Measurements from ENCODE around the gene HECW1.
"Not testable (repeated sequence)": the region's sequence is repeated elsewhere in the genome, so short reads cannot be mapped to it uniquely, and the experiment has no call there.

Gene HECW1

DNA sequence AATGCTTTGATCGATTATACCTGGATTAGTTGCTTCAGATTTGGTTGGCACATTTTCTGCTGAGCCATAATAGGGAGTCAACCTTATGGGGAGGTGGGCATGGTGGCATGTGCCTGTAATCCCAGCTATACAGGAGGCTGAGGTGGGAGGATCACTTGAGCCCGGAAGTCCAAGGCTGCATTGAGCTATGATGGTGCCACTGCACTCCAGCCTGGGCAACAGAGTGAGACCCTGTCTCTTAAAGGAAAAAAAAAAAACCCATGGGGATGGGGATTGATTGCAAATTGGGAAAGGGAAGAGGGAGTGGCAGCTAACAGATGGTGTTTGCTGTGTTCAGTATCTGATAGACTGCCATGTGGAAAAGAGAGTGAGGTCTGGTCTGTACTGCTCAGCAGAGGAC lies 481.6 kb downstream of the HECW1 start:
- H3K27ac ChIP-seq (ENCODE audit: insufficient read depth in 1 of 2, low read depth in 1 of 2, low read length in 2 of 2, poor library complexity in 1 of 2, severe bottlenecking in 2 of 2) = no peak overlapping the region
- POLR2A ChIA-PET = no interaction called here

DNA sequence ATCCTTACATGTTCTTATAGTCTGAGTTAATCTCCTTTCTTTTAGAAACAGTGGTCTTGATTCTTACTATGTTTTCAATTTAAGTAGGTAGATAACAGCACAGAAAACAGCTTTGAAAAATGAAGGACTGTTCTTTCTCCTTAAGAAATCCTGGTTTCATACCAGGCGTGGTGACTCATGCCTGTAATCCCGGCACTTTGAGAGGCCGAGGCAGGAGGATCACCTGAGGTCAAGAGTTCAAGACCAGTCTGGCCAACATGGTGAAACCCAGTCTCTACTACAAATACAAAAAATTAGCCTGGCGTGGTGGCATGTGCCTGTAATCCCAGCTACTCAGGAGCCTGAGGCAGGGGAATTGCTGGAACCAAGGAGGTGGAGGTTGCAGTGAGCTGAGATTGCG lies 484.0 kb downstream of the HECW1 start:
- H3K27ac ChIP-seq (ENCODE audit: insufficient read depth in 1 of 2, low read depth in 1 of 2, low read length in 2 of 2, poor library complexity in 1 of 2, severe bottlenecking in 2 of 2); H3K27me3 ChIP-seq (replicated peaks in 2 of 5; ENCODE audit: control insufficient read depth in 4 of 5, insufficient read depth in 5 of 5, low read length in 4 of 5); H3K4me1 ChIP-seq (ENCODE audit: control extremely low read depth in 1 of 4, control insufficient read depth in 4 of 4, insufficient read depth in 4 of 4, low read length in 3 of 4); H3K4me3 ChIP-seq (ENCODE audit: control insufficient read depth in 1 of 7, extremely low read depth in 1 of 7, insufficient read depth in 4 of 7, low read depth in 2 of 7, low read length in 6 of 7); DNase-seq; H3K9me3 ChIP-seq (ENCODE audit: control extremely low read depth in 1 of 5, control insufficient read depth in 4 of 5, insufficient read depth in 2 of 5, low read depth in 1 of 5, low read length in 4 of 5): not testable (repeated sequence)
- 92% methylated on average over 3 of the region's 5 CpGs for WGBS (ENCODE audit: insufficient coverage)
- POLR2A ChIA-PET = interaction anchor here (1.1 kb wide), 1 partner anchor 8 kb away, joined by 3 read pairs; no protein-coding TSS in a partner anchor
- H3K36me3 ChIP-seq (ENCODE audit: control insufficient read depth in 4 of 4, insufficient read depth in 4 of 4, low read length in 3 of 4) = peaks cover 2 to 15% (median 9%) of the 10 kb centered on the region in 4 experiments
- CTCF ChIA-PET = interaction anchor here (0.9 to 2.1 kb wide), 2 partner anchors 9 to 14 kb away, joined by 4 to 9 read pairs; partner anchors contain the start of gene STK17A

More for the DNA sequence above, 481.6 kb downstream of the HECW1 start:
- 88% methylated on average over 1 of the region's 2 CpGs for whole genome bisulfite sequencing (ENCODE audit: insufficient coverage)
- CTCF ChIA-PET = interaction anchor here (0.9 kb wide), 2 partner anchors 12 to 106 kb away, joined by 3 to 4 read pairs; no protein-coding TSS in a partner anchor
- no peak for DNase-seq
- peaks cover 0 to 4% (median 2%) of the 10 kb centered on the region in 4 experiments for H3K4me1 ChIP-seq (ENCODE audit: control extremely low read depth in 1 of 4, control insufficient read depth in 4 of 4, insufficient read depth in 4 of 4, low read length in 3 of 4)
- H3K27me3 ChIP-seq (replicated peaks in 2 of 5; ENCODE audit: control insufficient read depth in 4 of 5, insufficient read depth in 5 of 5, low read length in 4 of 5) = no peaks in the 10 kb centered on the region
- peaks cover 0 to 1% (median 0%) of the 10 kb centered on the region in 5 experiments for H3K9me3 ChIP-seq (ENCODE audit: control extremely low read depth in 1 of 5, control insufficient read depth in 4 of 5, insufficient read depth in 2 of 5, low read depth in 1 of 5, low read length in 4 of 5)
- peaks cover 2 to 6% (median 4%) of the 10 kb centered on the region in 4 experiments for H3K36me3 ChIP-seq (ENCODE audit: control insufficient read depth in 4 of 4, insufficient read depth in 4 of 4, low read length in 3 of 4)
- H3K4me3 ChIP-seq (ENCODE audit: control insufficient read depth in 1 of 7, extremely low read depth in 1 of 7, insufficient read depth in 4 of 7, low read depth in 2 of 7, low read length in 6 of 7) = no peak overlapping the region

DNA sequence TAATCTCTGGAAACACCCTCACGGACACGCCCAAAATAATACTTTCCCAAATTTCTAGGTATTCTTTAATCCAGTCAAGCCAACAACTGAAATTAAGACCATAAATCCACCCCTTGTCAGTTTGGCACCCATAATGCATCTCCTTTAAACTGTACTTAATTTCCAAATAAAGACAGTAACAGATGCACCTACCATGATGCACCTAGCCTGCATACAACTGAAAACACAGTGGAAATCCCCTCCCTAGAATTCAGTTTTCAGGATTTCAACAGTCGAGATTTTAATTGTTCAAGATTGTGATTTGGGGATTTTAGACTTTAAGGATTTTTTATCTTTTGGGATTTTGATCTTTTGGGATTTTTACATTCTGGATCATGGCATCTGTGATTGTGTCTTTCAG lies 487.6 kb downstream of the HECW1 start:
- peaks cover 0 to 2% (median 0%) of the 10 kb centered on the region in 5 experiments for H3K9me3 ChIP-seq (ENCODE audit: control extremely low read depth in 1 of 5, control insufficient read depth in 4 of 5, insufficient read depth in 2 of 5, low read depth in 1 of 5, low read length in 4 of 5)
- H3K4me1 ChIP-seq (ENCODE audit: control extremely low read depth in 1 of 4, control insufficient read depth in 4 of 4, insufficient read depth in 4 of 4, low read length in 3 of 4) = no peaks in the 10 kb centered on the region
- WGBS (ENCODE audit: insufficient coverage) = 100% methylated on average over 2 of the region's 3 CpGs
- DNase-seq = no peak
- H3K27ac ChIP-seq (ENCODE audit: insufficient read depth in 1 of 2, low read depth in 1 of 2, low read length in 2 of 2, poor library complexity in 1 of 2, severe bottlenecking in 2 of 2) = no peak overlapping the region
- no peaks in the 10 kb centered on the region for H3K27me3 ChIP-seq (replicated peaks in 2 of 5; ENCODE audit: control insufficient read depth in 4 of 5, insufficient read depth in 5 of 5, low read length in 4 of 5)
- H3K36me3 ChIP-seq (ENCODE audit: control insufficient read depth in 4 of 4, insufficient read depth in 4 of 4, low read length in 3 of 4) = peaks cover 5 to 15% (median 11%) of the 10 kb centered on the region in 4 experiments
- no peak overlapping the region for H3K4me3 ChIP-seq (ENCODE audit: control insufficient read depth in 1 of 7, extremely low read depth in 1 of 7, insufficient read depth in 4 of 7, low read depth in 2 of 7, low read length in 6 of 7)
- CTCF ChIA-PET = interaction anchor here (0.6 to 1.2 kb wide), 2 partner anchors 21 to 63 kb away, joined by 3 read pairs; no protein-coding TSS in a partner anchor
- POLR2A ChIA-PET = interaction anchor here (0.7 to 0.8 kb wide), 2 partner anchors 249 to 1643 kb away, joined by 3 to 4 read pairs; no protein-coding TSS in a partner anchor

DNA sequence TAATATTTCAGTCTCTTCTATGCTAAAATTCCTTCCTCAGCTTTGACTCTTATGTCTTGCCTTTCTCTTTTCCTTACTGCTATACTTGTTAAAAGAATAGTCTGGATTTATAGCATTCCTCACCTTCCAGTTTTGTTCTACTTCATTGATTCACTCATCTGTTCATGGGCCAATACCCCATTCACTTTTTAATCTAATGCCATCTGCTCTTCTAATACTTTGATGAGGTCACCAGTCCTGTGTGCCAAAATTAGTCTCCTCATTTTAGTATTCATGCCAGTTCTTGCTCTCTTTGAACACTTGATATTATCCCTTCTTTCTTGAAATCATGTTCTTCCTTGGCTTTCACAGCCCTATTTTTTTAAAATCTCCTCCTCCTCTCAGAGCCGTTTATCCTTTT lies 489.8 kb downstream of the HECW1 start:
- no peak overlapping the region for H3K27ac ChIP-seq (ENCODE audit: insufficient read depth in 1 of 2, low read depth in 1 of 2, low read length in 2 of 2, poor library complexity in 1 of 2, severe bottlenecking in 2 of 2)

GRCh38 chr7:43604251-43604650 lies 491.8 kb downstream of the HECW1 start:
- no CpG with 5 or more reads among the region's 1 CpG for WGBS (ENCODE audit: insufficient coverage)
- CTCF ChIA-PET = interaction anchor here (1.5 to 2.1 kb wide), 3 partner anchors 8 to 40 kb away, joined by 3 to 11 read pairs (median 4); partner anchors contain the start of gene STK17A
- peaks cover 7 to 16% (median 11%) of the 10 kb centered on the region in 4 experiments for H3K36me3 ChIP-seq (ENCODE audit: control insufficient read depth in 4 of 4, insufficient read depth in 4 of 4, low read length in 3 of 4)
- POLR2A ChIA-PET = interaction anchor here (0.8 kb wide), 1 partner anchor 9 kb away, joined by 3 read pairs; no protein-coding TSS in a partner anchor
- H3K4me3 ChIP-seq (ENCODE audit: control insufficient read depth in 1 of 7, extremely low read depth in 1 of 7, insufficient read depth in 4 of 7, low read depth in 2 of 7, low read length in 6 of 7) = no peak overlapping the region
- H3K4me1 ChIP-seq (ENCODE audit: control extremely low read depth in 1 of 4, control insufficient read depth in 4 of 4, insufficient read depth in 4 of 4, low read length in 3 of 4) = no peaks in the 10 kb centered on the region
- no peaks in the 10 kb centered on the region for H3K27me3 ChIP-seq (replicated peaks in 2 of 5; ENCODE audit: control insufficient read depth in 4 of 5, insufficient read depth in 5 of 5, low read length in 4 of 5)
- DNase-seq = no peak
- H3K9me3 ChIP-seq (ENCODE audit: control extremely low read depth in 1 of 5, control insufficient read depth in 4 of 5, insufficient read depth in 2 of 5, low read depth in 1 of 5, low read length in 4 of 5) = peaks cover 0 to 2% (median 0%) of the 10 kb centered on the region in 5 experiments
- no peak overlapping the region for H3K27ac ChIP-seq (ENCODE audit: insufficient read depth in 1 of 2, low read depth in 1 of 2, low read length in 2 of 2, poor library complexity in 1 of 2, severe bottlenecking in 2 of 2)

More for the DNA sequence above, 489.8 kb downstream of the HECW1 start:
- Histone ChIP-seq H3K27me3 (replicated peaks in 2 of 5; ENCODE audit: control insufficient read depth in 4 of 5, insufficient read depth in 5 of 5, low read length in 4 of 5) (no peaks in the 10 kb centered on the region), H3K9me3 (ENCODE audit: control extremely low read depth in 1 of 5, control insufficient read depth in 4 of 5, insufficient read depth in 2 of 5, low read depth in 1 of 5, low read length in 4 of 5) (peaks cover 0 to 2% (median 0%) of the 10 kb centered on the region in 5 experiments), H3K4me1 (ENCODE audit: control extremely low read depth in 1 of 4, control insufficient read depth in 4 of 4, insufficient read depth in 4 of 4, low read length in 3 of 4) (no peaks in the 10 kb centered on the region), H3K36me3 (ENCODE audit: control insufficient read depth in 4 of 4, insufficient read depth in 4 of 4, low read length in 3 of 4) (peaks cover 3 to 17% (median 9%) of the 10 kb centered on the region in 4 experiments), H3K4me3 (ENCODE audit: control insufficient read depth in 1 of 7, extremely low read depth in 1 of 7, insufficient read depth in 4 of 7, low read depth in 2 of 7, low read length in 6 of 7) (no peak overlapping the region)
- ChIA-PET CTCF (interaction anchor here (1.8 kb wide), 1 partner anchor 10 kb away, joined by 4 read pairs; no protein-coding TSS in a partner anchor), POLR2A (no interaction called here)
- DNase-seq = no peak
- WGBS (ENCODE audit: insufficient coverage) = 100% methylated on average over 1 of the region's 1 CpG

DNA sequence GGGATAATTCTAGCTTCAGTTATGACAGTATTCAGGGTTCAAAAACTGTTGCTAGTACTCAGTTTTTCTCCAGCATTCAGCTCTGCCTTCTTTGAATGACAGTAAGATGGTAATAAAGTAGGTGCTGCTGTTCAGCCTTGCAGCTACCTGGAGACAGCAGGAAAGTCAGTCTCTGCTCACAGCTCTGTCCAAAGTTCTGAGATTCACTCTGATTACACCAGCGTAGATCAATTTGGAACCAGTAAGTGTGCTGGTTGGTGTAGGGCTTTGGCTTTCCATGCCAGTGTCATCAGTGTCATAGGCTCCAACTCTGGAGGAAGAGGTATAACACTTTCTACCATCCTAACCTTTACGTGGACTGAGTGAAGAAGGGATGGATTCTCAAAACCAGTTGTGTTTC lies 496.6 kb downstream of the HECW1 start:
- no peaks in the 10 kb centered on the region for H3K4me1 ChIP-seq (ENCODE audit: control extremely low read depth in 1 of 4, control insufficient read depth in 4 of 4, insufficient read depth in 4 of 4, low read length in 3 of 4)
- WGBS (ENCODE audit: insufficient coverage) = no CpG with 5 or more reads among the region's 2 CpGs
- H3K36me3 ChIP-seq (ENCODE audit: control insufficient read depth in 4 of 4, insufficient read depth in 4 of 4, low read length in 3 of 4) = peaks cover 13 to 29% (median 26%) of the 10 kb centered on the region in 4 experiments
- no peak overlapping the region for H3K4me3 ChIP-seq (ENCODE audit: control insufficient read depth in 1 of 7, extremely low read depth in 1 of 7, insufficient read depth in 4 of 7, low read depth in 2 of 7, low read length in 6 of 7)
- ChIA-PET POLR2A (no interaction called here), CTCF (interaction anchor here (1.9 kb wide), 1 partner anchor 26 kb away, joined by 7 read pairs; the partner anchor contains the start of gene STK17A)
- no peaks in the 10 kb centered on the region for H3K27me3 ChIP-seq (replicated peaks in 2 of 5; ENCODE audit: control insufficient read depth in 4 of 5, insufficient read depth in 5 of 5, low read length in 4 of 5)
- no peak for DNase-seq
- peaks cover 0 to 2% (median 0%) of the 10 kb centered on the region in 5 experiments for H3K9me3 ChIP-seq (ENCODE audit: control extremely low read depth in 1 of 5, control insufficient read depth in 4 of 5, insufficient read depth in 2 of 5, low read depth in 1 of 5, low read length in 4 of 5)
- no peak overlapping the region for H3K27ac ChIP-seq (ENCODE audit: insufficient read depth in 1 of 2, low read depth in 1 of 2, low read length in 2 of 2, poor library complexity in 1 of 2, severe bottlenecking in 2 of 2)

DNA sequence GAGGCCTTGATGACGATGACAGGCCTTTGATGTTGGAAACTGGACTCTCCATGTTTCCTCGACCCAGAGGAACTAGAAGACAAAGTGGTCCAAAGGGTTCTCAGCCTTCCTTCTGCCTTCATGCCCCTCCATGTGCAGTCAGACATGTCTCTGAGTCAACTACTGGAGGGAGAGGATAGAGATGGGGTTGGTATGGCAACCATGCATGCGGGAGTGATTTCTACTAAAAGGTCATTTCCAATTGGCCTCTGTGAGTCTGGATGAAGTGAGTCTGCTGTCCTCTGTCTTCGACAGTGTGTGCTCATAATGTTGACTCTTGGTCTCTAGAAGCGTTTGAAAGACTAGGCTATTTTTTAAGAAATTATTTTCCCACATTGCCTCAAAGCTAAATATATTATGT lies 499.7 kb downstream of the HECW1 start:
- POLR2A ChIA-PET = no interaction called here
- H3K4me1 ChIP-seq (ENCODE audit: control extremely low read depth in 1 of 4, control insufficient read depth in 4 of 4, insufficient read depth in 4 of 4, low read length in 3 of 4) = peaks cover 0 to 3% (median 2%) of the 10 kb centered on the region in 4 experiments
- H3K4me3 ChIP-seq (ENCODE audit: control insufficient read depth in 1 of 7, extremely low read depth in 1 of 7, insufficient read depth in 4 of 7, low read depth in 2 of 7, low read length in 6 of 7) = no peak overlapping the region
- H3K27ac ChIP-seq (ENCODE audit: insufficient read depth in 1 of 2, low read depth in 1 of 2, low read length in 2 of 2, poor library complexity in 1 of 2, severe bottlenecking in 2 of 2) = no peak overlapping the region
- no peaks in the 10 kb centered on the region for H3K27me3 ChIP-seq (replicated peaks in 2 of 5; ENCODE audit: control insufficient read depth in 4 of 5, insufficient read depth in 5 of 5, low read length in 4 of 5)
- H3K36me3 ChIP-seq (ENCODE audit: control insufficient read depth in 4 of 4, insufficient read depth in 4 of 4, low read length in 3 of 4) = peaks cover 11 to 30% (median 28%) of the 10 kb centered on the region in 4 experiments
- no peak for DNase-seq
- WGBS (ENCODE audit: insufficient coverage) = 96% methylated on average over 4 of the region's 5 CpGs
- no peaks in the 10 kb centered on the region for H3K9me3 ChIP-seq (ENCODE audit: control extremely low read depth in 1 of 5, control insufficient read depth in 4 of 5, insufficient read depth in 2 of 5, low read depth in 1 of 5, low read length in 4 of 5)
- CTCF ChIA-PET = interaction anchor here (0.8 to 1.6 kb wide), 4 partner anchors 9 to 30 kb away, joined by 3 to 4 read pairs (median 4); no protein-coding TSS in a partner anchor

Data from common myeloid progenitor, CD34-positive (primary cell).